GM23338 (cell line): ENCODE measurements around the gene HHAT. TPM values are rescaled to one million over a fixed set of nuclear protein-coding genes. Genes with fewer than 3 reads are reported as not detected.

Experiments used
- ATAC-seq: fragments of 200-7000 bp; cut with Tn5 transposase; 3 replicates; pipeline ENCODE4 v1.9.1; 2020
- DNase-seq: peaks from one replicate; pipeline ENCODE4 v3.0.0-alpha.2; 2015; ENCODE audit warnings: low spot score
- H2AFZ ChIP-seq: fragments of 200-600 bp; sonication (generic); 2 replicates; pipeline ENCODE4 v1.8.0; 2016; ENCODE audit warnings: antibody characterized with exemption, mild to moderate bottlenecking, moderate library complexity
- H3F3A ChIP-seq: fragments of 200-600 bp; sonication (generic); replicated peaks from 2 replicates; pipeline ENCODE4 v1.8.0; 2017; ENCODE audit warnings: antibody characterized with exemption, mixed run types, low read depth
- H3K27ac ChIP-seq: fragments of 200-600 bp; sonication (generic); 2 replicates; pipeline ENCODE4 v1.6.1; 2016; ENCODE audit warnings: low read depth
- H3K27me3 ChIP-seq: fragments of 200-600 bp; sonication (generic); 2 replicates; pipeline ENCODE4 v1.8.0; 2016; ENCODE audit warnings: mild to moderate bottlenecking, mixed run types, moderate library complexity; ENCODE audit not compliant: insufficient read depth
- H3K36me3 ChIP-seq: fragments of 200-600 bp; sonication (generic); 2 replicates; pipeline ENCODE4 v1.8.0; 2016; ENCODE audit warnings: mild to moderate bottlenecking; ENCODE audit not compliant: insufficient read depth
- H3K4me1 ChIP-seq: fragments of 200-600 bp; sonication (generic); 2 replicates; pipeline ENCODE4 v1.8.0; 2016; ENCODE audit warnings: mild to moderate bottlenecking, moderate library complexity; ENCODE audit not compliant: insufficient read depth
- H3K4me2 ChIP-seq: fragments of 200-600 bp; sonication (generic); 2 replicates; pipeline ENCODE4 v1.7.1; 2017; ENCODE audit warnings: mixed run types
- H3K4me3 ChIP-seq: fragments of 200-600 bp; sonication (generic); 2 replicates; pipeline ENCODE4 v1.6.1; 2016; ENCODE audit warnings: mixed run types
- H3K79me2 ChIP-seq: fragments of 200-600 bp; sonication (generic); replicated peaks from 2 replicates; pipeline ENCODE4 v1.8.0; 2017; ENCODE audit warnings: mild to moderate bottlenecking; ENCODE audit not compliant: insufficient read depth
- H3K9me2 ChIP-seq: fragments of 200-600 bp; sonication (generic); 2 replicates; pipeline ENCODE4 v1.8.0; 2017; ENCODE audit not compliant: insufficient read depth
- H4K20me1 ChIP-seq: fragments of 200-600 bp; sonication (generic); replicated peaks from 2 replicates; pipeline ENCODE4 v1.8.0; 2017; ENCODE audit warnings: mild to moderate bottlenecking; ENCODE audit not compliant: insufficient read depth
- H3K27ac Mint-ChIP-seq: 2 replicates; pipeline ENCODE4 v1.8.0; 2020; ENCODE audit warnings: inconsistent platforms, mild to moderate bottlenecking, moderate library complexity, mixed read lengths
- H3K27me3 Mint-ChIP-seq: 3 replicates; pipeline ENCODE4 v1.8.0; 2022; ENCODE audit warnings: low read depth, mild to moderate bottlenecking, moderate library complexity, mixed read lengths, inconsistent platforms; ENCODE audit not compliant: insufficient read depth, poor library complexity
- H3K36me3 Mint-ChIP-seq: 3 replicates; pipeline ENCODE4 v1.8.0; 2021; ENCODE audit warnings: low read depth, mild to moderate bottlenecking, inconsistent platforms, moderate library complexity, mixed read lengths
- H3K4me1 Mint-ChIP-seq: 3 replicates; pipeline ENCODE4 v1.8.0; 2020; ENCODE audit warnings: mild to moderate bottlenecking, inconsistent platforms, mixed read lengths
- H3K4me3 Mint-ChIP-seq: 3 replicates; pipeline ENCODE4 v1.8.0; 2021; ENCODE audit warnings: moderate library complexity, mild to moderate bottlenecking, inconsistent platforms, mixed read lengths
- H3K9me3 Mint-ChIP-seq: 3 replicates; pipeline ENCODE4 v1.8.0; 2020; ENCODE audit warnings: moderate library complexity, mild to moderate bottlenecking, inconsistent platforms, mixed read lengths
- CREB1 ChIP-seq: fragments of 250-450 bp; sonication (Bioruptor Pico); IDR thresholded peaks from 2 replicates; pipeline ENCODE4 v1.5.0; 2020; ENCODE audit warnings: low read depth, mild to moderate bottlenecking, moderate library complexity
- CTCF ChIP-seq, 2 experiments: fragments of 200-600 bp in 1 of 2; sonication (generic) in 1 of 2; conservative IDR thresholded peaks; 2 replicates each; pipeline versions ENCODE4 v1.5.1 to v1.6.1; 2016 to 2017; ENCODE audit warnings: antibody characterized with exemption in 2 of 2, low read depth in 2 of 2, mild to moderate bottlenecking in 2 of 2, moderate library complexity in 1 of 2
- ETS1 ChIP-seq: IDR thresholded peaks from 2 replicates; pipeline ENCODE4 v1.6.1; 2016; ENCODE audit warnings: antibody characterized with exemption
- EZH2 ChIP-seq: fragments of 200-600 bp; sonication (generic); IDR thresholded peaks from one replicate; pipeline ENCODE4 v1.8.0; 2017; ENCODE audit warnings: antibody characterized with exemption, mild to moderate bottlenecking, low read depth; ENCODE audit not compliant: unreplicated experiment
- EZH2phosphoT487 ChIP-seq: fragments of 200-600 bp; sonication (generic); IDR thresholded peaks from one replicate; pipeline ENCODE4 v1.8.1; 2018; ENCODE audit warnings: antibody characterized with exemption; ENCODE audit not compliant: unreplicated experiment
- JUNB ChIP-seq: IDR thresholded peaks from one replicate; pipeline ENCODE4 v1.6.1; 2016; ENCODE audit warnings: antibody characterized with exemption; ENCODE audit not compliant: unreplicated experiment
- NANOG ChIP-seq: IDR thresholded peaks from 2 replicates; pipeline ENCODE4 v1.6.1; 2016; ENCODE audit warnings: antibody characterized with exemption, borderline replicate concordance
- POLR2AphosphoS5 ChIP-seq: IDR thresholded peaks from 2 replicates; pipeline ENCODE4 v1.6.1; 2016; ENCODE audit warnings: antibody characterized with exemption, low read depth
- STAT1 ChIP-seq: IDR thresholded peaks from one replicate; pipeline ENCODE4 v1.6.1; 2016; ENCODE audit warnings: antibody characterized with exemption; ENCODE audit not compliant: unreplicated experiment
- ZNF114 ChIP-seq: fragments of 250-450 bp; sonication (Bioruptor Pico); IDR thresholded peaks from 2 replicates; pipeline ENCODE4 v1.5.0; 2020; ENCODE audit warnings: mild to moderate bottlenecking, moderate library complexity
- ZNF331 ChIP-seq: fragments of 250-450 bp; sonication (Bioruptor Pico); IDR thresholded peaks from 2 replicates; pipeline ENCODE4 v1.5.0; 2020; ENCODE audit warnings: low read depth, mild to moderate bottlenecking, moderate library complexity
- polyA plus RNA-seq: library from polyadenylated mRNA; unstranded; fragments of >200 nt; fragmentation: Nextera tagmentation; extraction: Ambion mirVana; gene quantifications from 2 replicates; pipeline ENCODE4 v1.2.1, GENCODE V29; 2016
- total RNA-seq: library from RNA; depleted of rRNA; stranded (reverse); fragments of >200 nt; shearing (Covaris generic); gene quantifications from 2 replicates; pipeline ENCODE4 v1.2.3, GENCODE V29; 2014
- TF ChIP-seq, protein P1 (sequence below): fragments of 250-450 bp; sonication (Bioruptor Pico); IDR thresholded peaks from 2 replicates; pipeline ENCODE4 v1.5.0; 2020; ENCODE audit warnings: mild to moderate bottlenecking, moderate library complexity
- TF ChIP-seq, protein P2 (sequence below): IDR thresholded peaks from one replicate; pipeline ENCODE4 v1.6.1; 2018; ENCODE audit warnings: antibody characterized with exemption; ENCODE audit not compliant: unreplicated experiment

HHAT gene
- total and polyA plus RNA-seq, 2 experiments from 2014 or later = 0.11 to 0.66 TPM

- H3K9me3 Mint-ChIP-seq = no peaks in the 10 kb centered on the region
- H2AFZ ChIP-seq = no peak overlapping the region
- H3K36me3 Mint-ChIP-seq = no peaks in the 10 kb centered on the region
These were observed 127.3 kb downstream of the HHAT start for GRCh38 chr1:210455840-210456603.

More at GRCh38 chr1:210455840-210456603, 127.3 kb downstream of the HHAT start:
- no peak overlapping the region for H3K4me3 Mint-ChIP-seq
- Histone ChIP-seq H3F3A (no peaks in the 10 kb centered on the region), H3K9me2 (peaks cover 7% of the 10 kb centered on the region; the same call in 1 of the 2 replicates), H4K20me1 (no peaks in the 10 kb centered on the region), H3K27me3 (no peaks in the 10 kb centered on the region), H3K36me3 (no peaks in the 10 kb centered on the region), H3K4me2 (no peak overlapping the region), H3K4me1 (no peaks in the 10 kb centered on the region), H3K79me2 (no peaks in the 10 kb centered on the region), H3K4me3 (no peak overlapping the region), H3K27ac (no peak overlapping the region)
- TF ChIP-seq CTCF (conservative IDR thresholded peaks at IDR 0.05; ENCODE audit: low read depth in 2 of 2) (no peak), ETS1 (no peak), JUNB (no peak), EZH2phosphoT487 (no peak), POLR2AphosphoS5 (no peak), ZNF331 (no peak), STAT1 (no peak), NANOG (no peak), ZNF114 (no peak), EZH2 (no peak), CREB1 (CRISPR knock-in tag) (no peak)
- TF ChIP-seq, protein P1, sequence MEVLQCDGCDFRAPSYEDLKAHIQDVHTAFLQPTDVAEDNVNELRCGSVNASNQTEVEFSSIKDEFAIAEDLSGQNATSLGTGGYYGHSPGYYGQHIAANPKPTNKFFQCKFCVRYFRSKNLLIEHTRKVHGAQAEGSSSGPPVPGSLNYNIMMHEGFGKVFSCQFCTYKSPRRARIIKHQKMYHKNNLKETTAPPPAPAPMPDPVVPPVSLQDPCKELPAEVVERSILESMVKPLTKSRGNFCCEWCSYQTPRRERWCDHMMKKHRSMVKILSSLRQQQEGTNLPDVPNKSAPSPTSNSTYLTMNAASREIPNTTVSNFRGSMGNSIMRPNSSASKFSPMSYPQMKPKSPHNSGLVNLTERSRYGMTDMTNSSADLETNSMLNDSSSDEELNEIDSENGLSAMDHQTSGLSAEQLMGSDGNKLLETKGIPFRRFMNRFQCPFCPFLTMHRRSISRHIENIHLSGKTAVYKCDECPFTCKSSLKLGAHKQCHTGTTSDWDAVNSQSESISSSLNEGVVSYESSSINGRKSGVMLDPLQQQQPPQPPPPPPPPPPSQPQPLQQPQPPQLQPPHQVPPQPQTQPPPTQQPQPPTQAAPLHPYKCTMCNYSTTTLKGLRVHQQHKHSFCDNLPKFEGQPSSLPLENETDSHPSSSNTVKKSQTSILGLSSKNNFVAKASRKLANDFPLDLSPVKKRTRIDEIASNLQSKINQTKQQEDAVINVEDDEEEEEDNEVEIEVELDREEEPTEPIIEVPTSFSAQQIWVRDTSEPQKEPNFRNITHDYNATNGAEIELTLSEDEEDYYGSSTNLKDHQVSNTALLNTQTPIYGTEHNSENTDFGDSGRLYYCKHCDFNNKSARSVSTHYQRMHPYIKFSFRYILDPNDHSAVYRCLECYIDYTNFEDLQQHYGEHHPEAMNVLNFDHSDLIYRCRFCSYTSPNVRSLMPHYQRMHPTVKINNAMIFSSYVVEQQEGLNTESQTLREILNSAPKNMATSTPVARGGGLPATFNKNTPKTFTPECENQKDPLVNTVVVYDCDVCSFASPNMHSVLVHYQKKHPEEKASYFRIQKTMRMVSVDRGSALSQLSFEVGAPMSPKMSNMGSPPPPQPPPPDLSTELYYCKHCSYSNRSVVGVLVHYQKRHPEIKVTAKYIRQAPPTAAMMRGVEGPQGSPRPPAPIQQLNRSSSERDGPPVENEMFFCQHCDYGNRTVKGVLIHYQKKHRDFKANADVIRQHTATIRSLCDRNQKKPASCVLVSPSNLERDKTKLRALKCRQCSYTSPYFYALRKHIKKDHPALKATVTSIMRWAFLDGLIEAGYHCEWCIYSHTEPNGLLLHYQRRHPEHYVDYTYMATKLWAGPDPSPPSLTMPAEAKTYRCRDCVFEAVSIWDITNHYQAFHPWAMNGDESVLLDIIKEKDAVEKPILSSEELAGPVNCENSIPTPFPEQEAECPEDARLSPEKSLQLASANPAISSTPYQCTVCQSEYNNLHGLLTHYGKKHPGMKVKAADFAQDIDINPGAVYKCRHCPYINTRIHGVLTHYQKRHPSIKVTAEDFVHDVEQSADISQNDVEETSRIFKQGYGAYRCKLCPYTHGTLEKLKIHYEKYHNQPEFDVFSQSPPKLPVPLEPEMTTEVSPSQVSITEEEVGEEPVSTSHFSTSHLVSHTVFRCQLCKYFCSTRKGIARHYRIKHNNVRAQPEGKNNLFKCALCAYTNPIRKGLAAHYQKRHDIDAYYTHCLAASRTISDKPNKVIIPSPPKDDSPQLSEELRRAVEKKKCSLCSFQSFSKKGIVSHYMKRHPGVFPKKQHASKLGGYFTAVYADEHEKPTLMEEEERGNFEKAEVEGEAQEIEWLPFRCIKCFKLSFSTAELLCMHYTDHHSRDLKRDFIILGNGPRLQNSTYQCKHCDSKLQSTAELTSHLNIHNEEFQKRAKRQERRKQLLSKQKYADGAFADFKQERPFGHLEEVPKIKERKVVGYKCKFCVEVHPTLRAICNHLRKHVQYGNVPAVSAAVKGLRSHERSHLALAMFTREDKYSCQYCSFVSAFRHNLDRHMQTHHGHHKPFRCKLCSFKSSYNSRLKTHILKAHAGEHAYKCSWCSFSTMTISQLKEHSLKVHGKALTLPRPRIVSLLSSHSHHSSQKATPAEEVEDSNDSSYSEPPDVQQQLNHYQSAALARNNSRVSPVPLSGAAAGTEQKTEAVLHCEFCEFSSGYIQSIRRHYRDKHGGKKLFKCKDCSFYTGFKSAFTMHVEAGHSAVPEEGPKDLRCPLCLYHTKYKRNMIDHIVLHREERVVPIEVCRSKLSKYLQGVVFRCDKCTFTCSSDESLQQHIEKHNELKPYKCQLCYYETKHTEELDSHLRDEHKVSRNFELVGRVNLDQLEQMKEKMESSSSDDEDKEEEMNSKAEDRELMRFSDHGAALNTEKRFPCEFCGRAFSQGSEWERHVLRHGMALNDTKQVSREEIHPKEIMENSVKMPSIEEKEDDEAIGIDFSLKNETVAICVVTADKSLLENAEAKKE (CRISPR knock-in tag) = no peak
- TF ChIP-seq, protein P2, sequence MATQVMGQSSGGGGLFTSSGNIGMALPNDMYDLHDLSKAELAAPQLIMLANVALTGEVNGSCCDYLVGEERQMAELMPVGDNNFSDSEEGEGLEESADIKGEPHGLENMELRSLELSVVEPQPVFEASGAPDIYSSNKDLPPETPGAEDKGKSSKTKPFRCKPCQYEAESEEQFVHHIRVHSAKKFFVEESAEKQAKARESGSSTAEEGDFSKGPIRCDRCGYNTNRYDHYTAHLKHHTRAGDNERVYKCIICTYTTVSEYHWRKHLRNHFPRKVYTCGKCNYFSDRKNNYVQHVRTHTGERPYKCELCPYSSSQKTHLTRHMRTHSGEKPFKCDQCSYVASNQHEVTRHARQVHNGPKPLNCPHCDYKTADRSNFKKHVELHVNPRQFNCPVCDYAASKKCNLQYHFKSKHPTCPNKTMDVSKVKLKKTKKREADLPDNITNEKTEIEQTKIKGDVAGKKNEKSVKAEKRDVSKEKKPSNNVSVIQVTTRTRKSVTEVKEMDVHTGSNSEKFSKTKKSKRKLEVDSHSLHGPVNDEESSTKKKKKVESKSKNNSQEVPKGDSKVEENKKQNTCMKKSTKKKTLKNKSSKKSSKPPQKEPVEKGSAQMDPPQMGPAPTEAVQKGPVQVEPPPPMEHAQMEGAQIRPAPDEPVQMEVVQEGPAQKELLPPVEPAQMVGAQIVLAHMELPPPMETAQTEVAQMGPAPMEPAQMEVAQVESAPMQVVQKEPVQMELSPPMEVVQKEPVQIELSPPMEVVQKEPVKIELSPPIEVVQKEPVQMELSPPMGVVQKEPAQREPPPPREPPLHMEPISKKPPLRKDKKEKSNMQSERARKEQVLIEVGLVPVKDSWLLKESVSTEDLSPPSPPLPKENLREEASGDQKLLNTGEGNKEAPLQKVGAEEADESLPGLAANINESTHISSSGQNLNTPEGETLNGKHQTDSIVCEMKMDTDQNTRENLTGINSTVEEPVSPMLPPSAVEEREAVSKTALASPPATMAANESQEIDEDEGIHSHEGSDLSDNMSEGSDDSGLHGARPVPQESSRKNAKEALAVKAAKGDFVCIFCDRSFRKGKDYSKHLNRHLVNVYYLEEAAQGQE = no peak
- no peak overlapping the region for H3K27ac Mint-ChIP-seq
- peaks cover 7% of the 10 kb centered on the region for H3K4me1 Mint-ChIP-seq
- no peak for DNase-seq
- H3K27me3 Mint-ChIP-seq = no peaks in the 10 kb centered on the region
- no peak for ATAC-seq
